ENCODE data around the gene NEFH. TPM values are rescaled to one million over a fixed set of nuclear protein-coding genes. Genes with fewer than 3 reads are reported as not detected.
"Not testable (repeated sequence)": the region's sequence is repeated elsewhere in the genome, so short reads cannot be mapped to it uniquely, and the experiment has no call there.

NEFH gene
- total RNA-seq, 4 donors from 2014 or later = 0.30 to 1.0 (median 0.78) TPM; not detected in 1

DNA sequence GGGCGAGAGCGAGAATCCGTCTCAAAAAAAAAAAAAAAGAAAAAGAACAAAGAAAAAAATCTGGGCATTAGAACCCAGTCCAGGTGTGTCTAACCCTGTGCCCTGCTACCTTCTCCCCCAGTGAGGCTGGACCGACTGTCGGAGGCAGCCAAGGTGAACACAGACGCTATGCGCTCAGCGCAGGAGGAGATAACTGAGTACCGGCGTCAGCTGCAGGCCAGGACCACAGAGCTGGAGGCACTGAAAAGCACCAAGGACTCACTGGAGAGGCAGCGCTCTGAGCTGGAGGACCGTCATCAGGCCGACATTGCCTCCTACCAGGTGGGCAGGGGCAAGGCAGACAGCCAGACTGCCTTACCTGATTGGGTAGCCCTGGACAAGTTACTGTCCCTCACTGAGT, 3.2 kb downstream of the NEFH start:
- no peak overlapping the region for H3K4me3 ChIP-seq
- peaks cover 0 to 38% (median 7%) of the 10 kb centered on the region in 4 donors for H3K4me1 ChIP-seq
- no peaks in the 10 kb centered on the region for H3K9me3 ChIP-seq
- H3K36me3 ChIP-seq = peaks cover 0 to 23% (median 0%) of the 10 kb centered on the region in 3 donors
- TF ChIP-seq, protein P1, sequence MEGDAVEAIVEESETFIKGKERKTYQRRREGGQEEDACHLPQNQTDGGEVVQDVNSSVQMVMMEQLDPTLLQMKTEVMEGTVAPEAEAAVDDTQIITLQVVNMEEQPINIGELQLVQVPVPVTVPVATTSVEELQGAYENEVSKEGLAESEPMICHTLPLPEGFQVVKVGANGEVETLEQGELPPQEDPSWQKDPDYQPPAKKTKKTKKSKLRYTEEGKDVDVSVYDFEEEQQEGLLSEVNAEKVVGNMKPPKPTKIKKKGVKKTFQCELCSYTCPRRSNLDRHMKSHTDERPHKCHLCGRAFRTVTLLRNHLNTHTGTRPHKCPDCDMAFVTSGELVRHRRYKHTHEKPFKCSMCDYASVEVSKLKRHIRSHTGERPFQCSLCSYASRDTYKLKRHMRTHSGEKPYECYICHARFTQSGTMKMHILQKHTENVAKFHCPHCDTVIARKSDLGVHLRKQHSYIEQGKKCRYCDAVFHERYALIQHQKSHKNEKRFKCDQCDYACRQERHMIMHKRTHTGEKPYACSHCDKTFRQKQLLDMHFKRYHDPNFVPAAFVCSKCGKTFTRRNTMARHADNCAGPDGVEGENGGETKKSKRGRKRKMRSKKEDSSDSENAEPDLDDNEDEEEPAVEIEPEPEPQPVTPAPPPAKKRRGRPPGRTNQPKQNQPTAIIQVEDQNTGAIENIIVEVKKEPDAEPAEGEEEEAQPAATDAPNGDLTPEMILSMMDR (IDR thresholded peaks at IDR 0.05) = no peak
- TF ChIP-seq EP300 (IDR thresholded peaks at IDR 0.05) = no peak
- TF ChIP-seq POLR2A (IDR thresholded peaks at IDR 0.05) = no peak
- WGBS, 2 donors = 96% methylated on average over 13 of the region's 13 CpGs
- no peak for DNase-seq (ENCODE audit: low spot score in 2 of 2)
- H3K27ac ChIP-seq = no peak overlapping the region
- H3K27me3 ChIP-seq = peaks cover 4 to 51% of the 10 kb centered on the region in 2 donors

DNA sequence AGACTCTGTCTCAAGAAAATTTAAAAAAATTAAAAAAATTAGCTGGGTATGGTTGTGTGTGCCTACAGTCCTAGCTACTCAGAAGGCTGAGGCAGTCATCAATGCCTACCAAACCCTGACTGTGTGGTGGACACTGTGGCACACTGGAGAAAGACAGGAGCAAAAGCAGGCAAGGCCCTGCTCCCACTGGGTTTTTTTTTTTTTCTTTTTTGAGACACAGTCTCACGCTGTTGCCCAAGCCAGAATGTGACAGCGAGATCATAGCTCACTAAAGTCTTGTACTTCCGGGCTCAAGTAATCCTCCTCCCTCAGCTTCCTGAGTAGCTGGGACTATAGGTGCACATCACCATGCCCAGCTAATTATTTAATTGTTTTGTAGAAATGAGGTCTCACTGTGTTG, 4.6 kb downstream of the NEFH start:
- WGBS, 2 donors = 94 to 95% methylated on average over 3 of the region's 3 CpGs
- TF ChIP-seq, protein P1 (IDR thresholded peaks at IDR 0.05) = no peak
- TF ChIP-seq EP300 (IDR thresholded peaks at IDR 0.05) = no peak
- no peak for TF ChIP-seq POLR2A (IDR thresholded peaks at IDR 0.05)
- peaks cover 0 to 23% (median 0%) of the 10 kb centered on the region in 3 donors for H3K36me3 ChIP-seq
- H3K4me3 ChIP-seq = no peak overlapping the region
- DNase-seq (ENCODE audit: low spot score in 2 of 2) = no peak
- H3K4me1 ChIP-seq = peaks cover 0 to 24% (median 7%) of the 10 kb centered on the region in 4 donors
- peaks cover 4 to 37% of the 10 kb centered on the region in 2 donors for H3K27me3 ChIP-seq
- H3K27ac ChIP-seq = no peak overlapping the region
- H3K9me3 ChIP-seq = no peaks in the 10 kb centered on the region

DNA sequence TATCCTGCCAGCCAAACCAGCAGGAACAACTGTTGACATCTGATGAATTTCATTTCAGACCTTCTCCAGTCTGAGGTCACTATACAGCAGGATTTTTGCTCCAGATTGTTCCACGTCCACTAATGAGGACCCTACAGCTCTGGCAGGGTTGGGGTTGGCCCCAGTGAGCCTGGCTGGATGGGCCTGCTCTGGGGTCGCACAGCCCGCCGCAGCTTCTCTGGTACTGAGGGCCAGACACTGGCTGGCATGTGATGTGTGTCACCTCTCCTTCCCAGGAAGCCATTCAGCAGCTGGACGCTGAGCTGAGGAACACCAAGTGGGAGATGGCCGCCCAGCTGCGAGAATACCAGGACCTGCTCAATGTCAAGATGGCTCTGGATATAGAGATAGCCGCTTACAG, 5.4 kb downstream of the NEFH start:
- H3K27me3 ChIP-seq = peaks cover 4 to 29% of the 10 kb centered on the region in 2 donors
- H3K36me3 ChIP-seq = peaks cover 0 to 23% (median 0%) of the 10 kb centered on the region in 3 donors
- TF ChIP-seq, protein P1 (IDR thresholded peaks at IDR 0.05) = no peak
- TF ChIP-seq EP300 (IDR thresholded peaks at IDR 0.05) (no peak), POLR2A (IDR thresholded peaks at IDR 0.05) (no peak)
- 86 to 89% methylated on average over 5 to 8 of the region's 8 CpGs for WGBS, 2 donors
- H3K4me3 ChIP-seq = no peak overlapping the region
- no peak for DNase-seq (ENCODE audit: low spot score in 2 of 2)
- no peaks in the 10 kb centered on the region for H3K9me3 ChIP-seq
- H3K4me1 ChIP-seq = peaks cover 0 to 16% (median 4%) of the 10 kb centered on the region in 4 donors
- H3K27ac ChIP-seq = no peak overlapping the region

DNA sequence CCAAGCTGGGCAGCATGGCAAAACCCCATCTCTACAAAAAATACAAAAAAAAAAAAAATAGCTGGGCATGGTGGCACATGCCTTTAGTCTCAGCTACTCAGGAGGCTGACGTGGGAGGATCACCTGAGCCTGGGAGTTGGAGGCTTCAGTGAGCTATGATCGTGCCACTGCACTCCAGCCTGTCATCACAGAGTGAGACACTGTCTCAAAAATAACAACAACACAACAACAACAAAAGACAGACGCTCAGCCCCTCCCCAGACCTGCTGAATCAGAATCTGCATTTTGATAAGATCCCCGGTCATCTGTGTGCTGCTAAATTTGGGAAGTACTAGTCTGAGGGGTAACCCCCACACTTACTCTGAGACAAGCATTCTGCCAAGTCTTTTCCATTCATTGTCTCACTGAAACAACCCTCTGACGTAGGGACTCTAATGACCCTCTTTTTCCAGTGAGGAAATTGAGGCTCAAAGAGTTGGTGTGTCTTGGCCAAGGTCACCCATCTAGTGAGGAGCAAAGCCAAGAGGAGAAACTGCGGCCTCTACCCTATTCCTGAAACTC, 7.5 kb downstream of the NEFH start:
- 76 to 83% methylated on average over 6 of the region's 6 CpGs for WGBS, 2 donors
- Histone ChIP-seq H3K27me3 (peaks cover 0 to 10% of the 10 kb centered on the region in 2 donors), H3K4me1 (no peaks in the 10 kb centered on the region), H3K27ac (no peak overlapping the region), H3K4me3 (no peak overlapping the region), H3K36me3 (peaks cover 0 to 23% (median 0%) of the 10 kb centered on the region in 3 donors), H3K9me3 (no peaks in the 10 kb centered on the region)
- TF ChIP-seq, protein P1 (IDR thresholded peaks at IDR 0.05) = no peak
- TF ChIP-seq POLR2A (IDR thresholded peaks at IDR 0.05) (no peak), EP300 (IDR thresholded peaks at IDR 0.05) (no peak)
- no peak for DNase-seq (ENCODE audit: low spot score in 2 of 2)

DNA sequence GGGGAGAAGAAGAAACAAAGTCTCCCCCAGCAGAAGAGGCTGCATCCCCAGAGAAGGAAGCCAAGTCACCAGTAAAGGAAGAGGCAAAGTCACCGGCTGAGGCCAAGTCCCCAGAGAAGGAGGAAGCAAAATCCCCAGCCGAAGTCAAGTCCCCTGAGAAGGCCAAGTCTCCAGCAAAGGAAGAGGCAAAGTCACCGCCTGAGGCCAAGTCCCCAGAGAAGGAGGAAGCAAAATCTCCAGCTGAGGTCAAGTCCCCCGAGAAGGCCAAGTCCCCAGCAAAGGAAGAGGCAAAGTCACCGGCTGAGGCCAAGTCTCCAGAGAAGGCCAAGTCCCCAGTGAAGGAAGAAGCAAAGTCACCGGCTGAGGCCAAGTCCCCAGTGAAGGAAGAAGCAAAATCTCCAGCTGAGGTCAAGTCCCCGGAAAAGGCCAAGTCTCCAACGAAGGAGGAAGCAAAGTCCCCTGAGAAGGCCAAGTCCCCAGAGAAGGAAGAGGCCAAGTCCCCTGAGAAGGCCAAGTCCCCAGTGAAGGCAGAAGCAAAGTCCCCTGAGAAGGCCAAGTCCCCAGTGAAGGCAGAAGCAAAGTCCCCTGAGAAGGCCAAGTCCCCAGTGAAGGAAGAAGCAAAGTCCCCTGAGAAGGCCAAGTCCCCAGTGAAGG, 9.2 kb downstream of the NEFH start:
- H3K4me3 ChIP-seq; H3K4me1 ChIP-seq; DNase-seq (ENCODE audit: low spot score in 2 of 2); H3K27me3 ChIP-seq; H3K9me3 ChIP-seq; H3K27ac ChIP-seq: not testable (repeated sequence)
- H3K36me3 ChIP-seq = peaks cover 0 to 23% (median 0%) of the 10 kb centered on the region in 3 donors
- WGBS, 2 donors = 72 to 80% methylated on average over 8 of the region's 8 CpGs
